ENCODE data around the gene SPC24.

- TF ChIP-seq CTCF (IDR thresholded peaks at IDR 0.05) (no peak), POLR2A (IDR thresholded peaks at IDR 0.05) (no peak), POLR2AphosphoS5 (IDR thresholded peaks at IDR 0.05) (no peak), EP300 (IDR thresholded peaks at IDR 0.05) (no peak)
These were observed 38.6 kb upstream of the SPC24 start for GRCh38 chr19:11194173-11194572.

Measured in gastroesophageal sphincter (tissue), 3 donors.